H9 (cell line): ENCODE measurements around the gene STAT1. TPM values are rescaled to one million over a fixed set of nuclear protein-coding genes. Genes with fewer than 3 reads are reported as not detected.

Experiments
- DNase-seq: peaks from one replicate; pipeline ENCODE4 v3.0.0-alpha.2; 2017
- H2AFZ ChIP-seq: one replicate; pipeline ENCODE4 v1.6.1; 2013; ENCODE audit warnings: mild to moderate bottlenecking, low read length, control low read depth, moderate library complexity
- H2AK5ac ChIP-seq: 2 replicates; pipeline ENCODE4 v1.6.1; 2013; ENCODE audit warnings: low read length, control low read depth, mixed read lengths; ENCODE audit not compliant: insufficient read length
- H2BK120ac ChIP-seq: one replicate; pipeline ENCODE4 v1.6.1; 2013; ENCODE audit warnings: low read depth, mild to moderate bottlenecking, low read length, control low read depth, inconsistent platforms; ENCODE audit not compliant: poor library complexity, severe bottlenecking
- H2BK12ac ChIP-seq: 2 replicates; pipeline ENCODE4 v1.6.1; 2013; ENCODE audit warnings: low read length, control low read depth, mixed read lengths, low read depth; ENCODE audit not compliant: insufficient read length
- H2BK15ac ChIP-seq: 2 replicates; pipeline ENCODE4 v1.6.1; 2013; ENCODE audit warnings: low read depth, low read length, control low read depth
- H2BK20ac ChIP-seq: one replicate; pipeline ENCODE4 v1.6.1; 2013; ENCODE audit warnings: low read depth, mild to moderate bottlenecking, low read length, control low read depth, inconsistent platforms; ENCODE audit not compliant: poor library complexity, severe bottlenecking
- H2BK5ac ChIP-seq: 2 replicates; pipeline ENCODE4 v1.6.1; 2013; ENCODE audit warnings: low read length, control low read depth, mixed read lengths; ENCODE audit not compliant: insufficient read length
- H3K14ac ChIP-seq: 2 replicates; pipeline ENCODE4 v1.6.1; 2013; ENCODE audit warnings: low read length, control low read depth; ENCODE audit not compliant: insufficient read depth
- H3K18ac ChIP-seq: 2 replicates; pipeline ENCODE4 v1.6.1; 2013; ENCODE audit warnings: low read depth, mild to moderate bottlenecking, mixed read lengths, low read length, control low read depth; ENCODE audit not compliant: insufficient read length
- H3K23ac ChIP-seq: 2 replicates; pipeline ENCODE4 v1.6.1; 2013; ENCODE audit warnings: low read length, control low read depth, mixed read lengths, low read depth; ENCODE audit not compliant: insufficient read length
- H3K23me2 ChIP-seq: 2 replicates; pipeline ENCODE4 v1.6.1; 2013; ENCODE audit warnings: low read depth, mild to moderate bottlenecking, mixed read lengths, low read length, control low read depth; ENCODE audit not compliant: insufficient read length, poor library complexity, severe bottlenecking
- H3K27ac ChIP-seq: 2 replicates; pipeline ENCODE4 v1.5.1; 2013; ENCODE audit warnings: low read length, control low read depth, mixed read lengths, low read depth; ENCODE audit not compliant: insufficient read length
- H3K27me3 ChIP-seq: 2 replicates; pipeline ENCODE4 v1.6.1; 2013; ENCODE audit warnings: low read length, control low read depth, inconsistent platforms; ENCODE audit not compliant: insufficient read depth
- H3K4ac ChIP-seq: 2 replicates; pipeline ENCODE4 v1.6.1; 2013; ENCODE audit warnings: low read depth, mild to moderate bottlenecking, control low read depth, inconsistent platforms, low read length, moderate library complexity
- H3K4me1 ChIP-seq: 2 replicates; pipeline ENCODE4 v1.6.1; 2013; ENCODE audit warnings: low read length, control low read depth, inconsistent platforms; ENCODE audit not compliant: insufficient read depth
- H3K4me2 ChIP-seq: 2 replicates; pipeline ENCODE4 v1.6.1; 2013; ENCODE audit warnings: low read length, control low read depth, mixed read lengths; ENCODE audit not compliant: insufficient read length, insufficient read depth
- H3K56ac ChIP-seq: 2 replicates; pipeline ENCODE4 v1.6.1; 2013; ENCODE audit warnings: low read depth, mild to moderate bottlenecking, mixed read lengths, low read length, control low read depth; ENCODE audit not compliant: insufficient read length
- H3K79me1 ChIP-seq: 2 replicates; pipeline ENCODE4 v1.6.1; 2013; ENCODE audit warnings: low read depth, mild to moderate bottlenecking, moderate library complexity, low read length, control low read depth, inconsistent platforms; ENCODE audit not compliant: insufficient read depth, poor library complexity, severe bottlenecking
- H3K79me2 ChIP-seq: 2 replicates; pipeline ENCODE4 v1.6.1; 2013; ENCODE audit warnings: low read length, control low read depth, inconsistent platforms; ENCODE audit not compliant: insufficient read depth
- H3K9ac ChIP-seq: 2 replicates; pipeline ENCODE4 v1.6.1; 2013; ENCODE audit warnings: low read length, control low read depth, mixed read lengths; ENCODE audit not compliant: insufficient read length; ENCODE audit errors: extremely low read depth
- H3K9me3 ChIP-seq: one replicate; pipeline ENCODE4 v1.6.1; 2013; ENCODE audit warnings: low read depth, low read length, inconsistent platforms; ENCODE audit not compliant: control insufficient read depth
- H3T11ph ChIP-seq: one replicate; pipeline ENCODE4 v1.6.1; 2013; ENCODE audit warnings: mild to moderate bottlenecking, low read length, control low read depth, inconsistent platforms
- H4K20me1 ChIP-seq: one replicate; pipeline ENCODE4 v1.6.1; 2013; ENCODE audit not compliant: control insufficient read depth, insufficient read length, insufficient read depth
- H4K5ac ChIP-seq: 2 replicates; pipeline ENCODE4 v1.6.1; 2013; ENCODE audit warnings: low read depth, mild to moderate bottlenecking, mixed read lengths, low read length, control low read depth; ENCODE audit not compliant: insufficient read length
- H4K8ac ChIP-seq: replicated peaks from 2 replicates; pipeline ENCODE4 v1.6.1; 2013; ENCODE audit warnings: low read length, control low read depth, mixed read lengths, low read depth; ENCODE audit not compliant: insufficient read length
- H4K91ac ChIP-seq: 2 replicates; pipeline ENCODE4 v1.6.1; 2013; ENCODE audit warnings: low read depth, mild to moderate bottlenecking, moderate library complexity, mixed read lengths, low read length, control low read depth; ENCODE audit not compliant: insufficient read length
- H3K27ac Mint-ChIP-seq, 3 experiments: 2 replicates in 2 of 3; 3 replicates in 1 of 3; pipeline ENCODE4 v1.8.0; 2020 to 2021; ENCODE audit warnings: mixed read lengths in 3 of 3, mild to moderate bottlenecking in 1 of 3, moderate library complexity in 1 of 3
- H3K27me3 Mint-ChIP-seq: 2 replicates; pipeline ENCODE4 v1.8.0; 2021; ENCODE audit warnings: low read depth, mild to moderate bottlenecking, moderate library complexity, mixed read lengths
- H3K36me3 Mint-ChIP-seq, 3 experiments: 2 replicates in 2 of 3; 3 replicates in 1 of 3; pipeline ENCODE4 v1.8.0; 2020 to 2021; ENCODE audit warnings: low read depth in 3 of 3, mixed read lengths in 3 of 3; ENCODE audit not compliant: insufficient read depth in 1 of 3
- H3K4me1 Mint-ChIP-seq, 2 experiments: 2 replicates each; pipeline ENCODE4 v1.8.0; 2020; ENCODE audit warnings: mixed read lengths in 2 of 2
- H3K4me3 Mint-ChIP-seq, 2 experiments: 2 replicates in 1 of 2; 3 replicates in 1 of 2; pipeline ENCODE4 v1.8.0; 2020 to 2021; ENCODE audit warnings: mild to moderate bottlenecking in 2 of 2, mixed read lengths in 2 of 2, moderate library complexity in 1 of 2
- H3K9me3 Mint-ChIP-seq, 2 experiments: 2 replicates in 1 of 2; 3 replicates in 1 of 2; pipeline ENCODE4 v1.8.0; 2020; ENCODE audit warnings: mild to moderate bottlenecking in 2 of 2, mixed read lengths in 2 of 2, moderate library complexity in 1 of 2
- WGBS: extraction: QIAGEN DNeasy Blood & Tissue Kit; methylation state at CpG from one replicate; pipeline ENCODE4 v1.1.7; 2013; ENCODE audit warnings: missing lambda C conversion rate, low lambda C conversion rate, mixed read lengths; ENCODE audit not compliant: insufficient read length; ENCODE audit errors: extremely low coverage; 5-methylcytosine and 5-hydroxymethylcytosine counted together
- total RNA-seq: library from RNA; stranded (reverse); gene quantifications from 2 replicates; pipeline ENCODE4 v1.2.1, GENCODE V29; 2021
- TF ChIP-seq, protein P1 (sequence below): fragments of 200-600 bp; sonication (generic); conservative IDR thresholded peaks from 3 replicates; pipeline ENCODE4 v1.8.0; 2021; ENCODE audit warnings: antibody characterized with exemption, mild to moderate bottlenecking

STAT1 gene
- total RNA-seq, 1 experiment from 2014 or later = 48.1 TPM

- H3K27me3 Mint-ChIP-seq = no peaks in the 10 kb centered on the region
- no peak overlapping the region for H2BK15ac ChIP-seq
- H3K27ac ChIP-seq = no peak overlapping the region
- peaks cover 0 to 4% of the 10 kb centered on the region in 2 experiments; a peak in 1 of 5 replicates for H3K9me3 Mint-ChIP-seq
- no peak overlapping the region; a peak in 1 of 7 replicates for H3K27ac Mint-ChIP-seq
- no peak overlapping the region for H4K91ac ChIP-seq
- no peak overlapping the region for H3T11ph ChIP-seq
- no peaks in the 10 kb centered on the region for H3K9me3 ChIP-seq
- H2BK12ac ChIP-seq = no peak overlapping the region
- H3K4me3 Mint-ChIP-seq = no peak overlapping the region; a peak in 1 of 5 replicates
- H4K20me1 ChIP-seq = no peaks in the 10 kb centered on the region
- H2BK5ac ChIP-seq = no peak overlapping the region
- peaks cover 2% of the 10 kb centered on the region; the same call in 1 of the 2 replicates for H3K79me2 ChIP-seq
- WGBS = no CpG with 5 or more reads among the region's 14 CpGs
- H2BK20ac ChIP-seq = no peak overlapping the region
- H3K56ac ChIP-seq = no peak overlapping the region
- H3K4ac ChIP-seq = no peak overlapping the region
- no peak overlapping the region for H2AK5ac ChIP-seq
- TF ChIP-seq, protein P1, sequence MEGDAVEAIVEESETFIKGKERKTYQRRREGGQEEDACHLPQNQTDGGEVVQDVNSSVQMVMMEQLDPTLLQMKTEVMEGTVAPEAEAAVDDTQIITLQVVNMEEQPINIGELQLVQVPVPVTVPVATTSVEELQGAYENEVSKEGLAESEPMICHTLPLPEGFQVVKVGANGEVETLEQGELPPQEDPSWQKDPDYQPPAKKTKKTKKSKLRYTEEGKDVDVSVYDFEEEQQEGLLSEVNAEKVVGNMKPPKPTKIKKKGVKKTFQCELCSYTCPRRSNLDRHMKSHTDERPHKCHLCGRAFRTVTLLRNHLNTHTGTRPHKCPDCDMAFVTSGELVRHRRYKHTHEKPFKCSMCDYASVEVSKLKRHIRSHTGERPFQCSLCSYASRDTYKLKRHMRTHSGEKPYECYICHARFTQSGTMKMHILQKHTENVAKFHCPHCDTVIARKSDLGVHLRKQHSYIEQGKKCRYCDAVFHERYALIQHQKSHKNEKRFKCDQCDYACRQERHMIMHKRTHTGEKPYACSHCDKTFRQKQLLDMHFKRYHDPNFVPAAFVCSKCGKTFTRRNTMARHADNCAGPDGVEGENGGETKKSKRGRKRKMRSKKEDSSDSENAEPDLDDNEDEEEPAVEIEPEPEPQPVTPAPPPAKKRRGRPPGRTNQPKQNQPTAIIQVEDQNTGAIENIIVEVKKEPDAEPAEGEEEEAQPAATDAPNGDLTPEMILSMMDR = no peak
- no peak overlapping the region for H3K9ac ChIP-seq
- no peak overlapping the region for H3K23ac ChIP-seq
- peaks cover 3% of the 10 kb centered on the region; the same call in 1 of the 2 replicates for H3K27me3 ChIP-seq
- no peak overlapping the region for H3K18ac ChIP-seq
- H2BK120ac ChIP-seq = no peak overlapping the region
- H3K4me1 ChIP-seq = 0 out of 2 replicates have a peak, but pooled peaks cover 2% of the 10 kb centered on the region
- H4K8ac ChIP-seq = no peak overlapping the region
- H4K5ac ChIP-seq = no peak overlapping the region
- peaks cover 7% of the 10 kb centered on the region for H3K23me2 ChIP-seq
- no peak for DNase-seq
- H3K14ac ChIP-seq = no peak overlapping the region
- H3K4me2 ChIP-seq = no peak overlapping the region
- no peak overlapping the region for H2AFZ ChIP-seq
- H3K79me1 ChIP-seq = no peaks in the 10 kb centered on the region
- H3K4me1 Mint-ChIP-seq = no peaks in the 10 kb centered on the region
- H3K36me3 Mint-ChIP-seq = peaks cover 9 to 40% (median 30%) of the 10 kb centered on the region in 3 experiments
Measured at GRCh38 chr2:191010887-191011885, 2.8 kb downstream of the STAT1 start.
